ENCODE measurements around the gene CREB5.

Gene CREB5

DNA sequence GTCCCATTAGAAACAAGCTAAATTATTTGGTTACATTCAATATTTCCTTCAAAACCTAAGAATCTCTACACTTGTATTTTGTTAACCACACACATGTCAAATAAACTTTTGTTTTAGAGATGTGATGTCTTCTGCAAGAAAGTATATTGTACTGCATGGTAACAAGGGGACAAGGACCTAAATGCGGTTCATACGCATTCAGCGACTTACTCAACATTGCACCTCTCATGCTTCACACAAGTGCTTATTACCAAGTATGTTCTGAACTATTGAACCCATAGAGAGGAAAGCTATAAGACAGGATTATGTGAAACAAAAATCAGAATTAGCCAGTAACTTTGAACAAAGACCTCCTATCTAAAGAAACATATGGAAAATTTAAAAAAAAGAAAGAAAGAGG is 68.3 kb downstream of the CREB5 start:
- DNase-seq (ENCODE audit: low read depth) = no peak

DNA sequence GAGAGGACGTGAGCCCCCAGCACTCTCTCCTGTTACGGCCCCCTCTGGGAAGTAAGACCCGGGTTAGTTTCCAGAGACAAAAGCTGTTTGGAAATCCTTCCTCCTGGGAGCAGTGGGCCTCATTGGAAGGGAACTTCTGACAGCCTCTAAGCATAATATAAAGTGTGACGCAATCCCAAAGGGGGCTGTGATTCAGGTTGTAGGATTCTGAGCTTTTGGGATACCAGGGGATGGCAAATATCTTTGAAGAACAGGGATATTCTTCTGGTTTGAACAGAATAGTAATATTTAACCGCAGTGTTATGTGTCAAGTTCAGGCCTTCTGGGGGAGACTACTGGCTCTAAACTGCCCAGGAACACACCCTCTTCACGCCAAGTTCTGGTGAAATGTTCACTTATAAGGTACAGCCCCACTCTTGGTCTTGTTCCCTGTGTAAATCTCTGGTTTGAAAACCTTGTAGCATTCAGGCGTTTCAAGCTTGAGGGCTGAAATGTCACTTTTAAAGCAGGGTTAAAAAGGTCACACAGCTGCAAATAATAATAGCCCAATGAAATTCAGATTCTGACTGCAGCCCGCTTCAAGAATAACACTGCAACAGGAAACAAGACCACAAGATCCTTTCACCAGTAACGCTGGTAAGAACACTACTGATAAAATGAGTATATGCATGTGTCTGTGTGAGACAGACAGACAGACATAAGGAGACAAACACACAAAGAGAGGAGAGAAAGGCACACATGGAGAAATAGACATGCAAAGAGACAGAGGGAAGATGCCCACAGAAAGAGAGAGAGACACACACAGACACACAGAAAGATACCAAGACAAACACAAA is 69.0 kb downstream of the CREB5 start:
- DNase-seq (ENCODE audit: low read depth) = no peak

GRCh38 chr7:28483112-28483511 is 70.8 kb downstream of the CREB5 start:
- DNase-seq (ENCODE audit: low read depth) = no peak

GRCh38 chr7:28483908-28484605 is 71.7 kb downstream of the CREB5 start:
- DNase-seq (ENCODE audit: low read depth) = no peak

- no peak for DNase-seq (ENCODE audit: low read depth)
Observed at GRCh38 chr7:28484606-28484935, 72.3 kb downstream of the CREB5 start.

DNA sequence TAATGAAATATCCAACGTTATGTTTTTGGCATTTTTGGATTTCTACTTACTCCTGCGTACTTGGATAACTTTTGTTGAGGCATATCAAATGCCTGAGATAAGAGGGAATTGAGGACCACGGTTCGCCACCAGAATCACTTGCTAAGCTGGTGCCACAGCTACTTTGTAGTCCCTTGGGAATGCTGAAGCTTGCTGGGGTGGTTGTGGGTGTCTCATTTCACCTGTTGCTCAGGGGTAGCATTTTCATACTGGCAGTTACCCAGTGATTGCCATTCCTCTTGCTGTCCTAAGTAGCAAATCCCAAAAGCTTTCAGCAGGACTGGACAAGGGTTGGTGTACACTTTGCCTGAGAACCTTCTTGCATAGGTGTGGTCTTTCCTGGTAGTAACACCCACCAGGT is 75.2 kb downstream of the CREB5 start:
- no peak for DNase-seq (ENCODE audit: low read depth)

DNA sequence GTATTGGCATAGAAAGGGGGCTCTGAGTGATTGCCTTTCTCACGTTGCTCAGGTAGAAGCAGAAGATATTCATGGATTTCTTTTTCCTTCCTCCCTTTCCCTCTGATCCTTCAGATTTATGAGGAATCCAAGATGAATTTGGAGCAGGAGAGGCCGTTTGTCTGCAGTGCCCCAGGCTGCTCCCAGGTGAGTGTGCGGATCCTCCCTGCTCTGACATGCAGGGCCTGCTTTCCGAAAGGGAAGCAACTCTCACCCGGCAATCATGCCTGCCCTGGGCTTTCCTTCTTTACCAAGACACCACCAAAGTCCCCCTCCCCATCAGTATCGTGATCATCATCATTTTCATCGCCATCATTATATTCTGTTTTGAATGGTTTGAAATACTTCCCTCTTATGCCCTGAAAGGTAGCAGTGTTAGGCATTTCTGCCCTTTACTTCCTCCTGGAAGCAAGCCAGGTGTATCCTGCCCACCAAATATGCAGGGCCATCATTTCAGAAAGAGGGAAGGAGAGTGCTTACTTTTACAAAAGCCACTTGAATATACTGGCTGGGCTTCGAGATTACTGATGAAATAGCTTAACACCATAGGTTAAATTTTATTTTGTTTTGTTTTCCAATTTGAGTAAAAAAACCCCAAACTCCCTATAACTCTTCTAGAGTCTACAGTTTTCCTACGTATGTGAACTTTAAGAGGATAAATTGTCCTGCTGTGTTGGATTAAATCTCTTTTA is 75.9 kb downstream of the CREB5 start:
- DNase-seq (ENCODE audit: low read depth) = no peak

- DNase-seq (ENCODE audit: low read depth) = no peak
Observed at GRCh38 chr7:28490831-28491230, 78.5 kb downstream of the CREB5 start.

DNA sequence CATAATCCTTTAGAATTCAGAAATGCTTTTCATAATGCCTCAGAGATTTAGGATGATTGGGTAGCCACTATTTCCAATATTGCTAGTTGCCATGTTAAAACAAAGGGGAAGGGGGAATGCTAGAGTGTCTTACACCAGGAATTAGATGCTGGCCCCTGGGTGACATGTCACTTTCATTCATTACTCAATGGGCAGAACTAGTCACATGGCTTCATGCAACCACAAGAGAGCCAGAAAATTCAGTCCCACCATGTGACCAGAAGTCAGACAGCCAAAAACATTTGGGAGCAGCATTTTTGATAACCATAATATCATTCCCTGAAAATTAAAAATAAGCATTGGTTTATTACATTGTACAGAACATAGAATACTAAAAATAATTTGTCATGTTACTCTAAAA is 81.2 kb downstream of the CREB5 start:
- DNase-seq (ENCODE audit: low read depth) = no peak

DNA sequence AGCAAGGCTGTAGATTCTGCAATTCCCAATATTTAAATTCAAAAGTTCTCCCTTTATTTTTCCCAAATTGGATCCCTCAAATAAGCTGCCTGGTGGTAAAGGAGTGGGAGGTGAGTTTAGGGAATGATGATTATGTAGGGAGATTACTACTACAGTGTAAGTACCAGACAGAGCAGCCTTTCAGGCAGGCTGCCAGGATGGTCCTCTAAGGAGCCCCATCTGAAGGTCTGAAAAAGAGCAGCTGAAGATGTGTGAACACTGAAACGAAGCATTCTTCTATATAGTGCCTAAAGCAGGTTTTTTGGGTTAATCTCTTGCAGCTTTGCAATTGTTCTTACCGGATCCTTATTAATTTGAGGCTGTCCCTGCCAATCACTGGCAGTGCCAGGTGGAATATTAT is 84.7 kb downstream of the CREB5 start:
- DNase-seq (ENCODE audit: low read depth) = no peak

DNA sequence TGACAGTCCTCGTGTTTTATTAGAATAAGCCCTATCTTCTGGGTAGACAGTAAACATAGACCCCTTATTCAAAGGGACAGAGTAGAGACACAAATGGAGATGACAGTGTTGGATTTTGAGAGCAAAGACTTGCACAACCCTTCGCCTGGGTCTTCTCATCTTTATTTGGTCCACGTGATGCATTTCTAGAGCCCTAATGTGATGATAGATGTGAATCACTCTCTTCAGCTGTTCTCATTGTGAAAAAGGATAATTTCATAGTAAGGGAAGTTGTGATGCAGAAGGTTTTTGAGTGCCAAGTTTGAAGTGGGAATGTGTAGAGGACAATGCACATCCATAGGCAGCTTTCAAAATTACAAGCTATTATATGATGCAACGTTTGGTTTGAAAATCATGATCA is 86.3 kb downstream of the CREB5 start:
- DNase-seq (ENCODE audit: low read depth) = no peak

DNA sequence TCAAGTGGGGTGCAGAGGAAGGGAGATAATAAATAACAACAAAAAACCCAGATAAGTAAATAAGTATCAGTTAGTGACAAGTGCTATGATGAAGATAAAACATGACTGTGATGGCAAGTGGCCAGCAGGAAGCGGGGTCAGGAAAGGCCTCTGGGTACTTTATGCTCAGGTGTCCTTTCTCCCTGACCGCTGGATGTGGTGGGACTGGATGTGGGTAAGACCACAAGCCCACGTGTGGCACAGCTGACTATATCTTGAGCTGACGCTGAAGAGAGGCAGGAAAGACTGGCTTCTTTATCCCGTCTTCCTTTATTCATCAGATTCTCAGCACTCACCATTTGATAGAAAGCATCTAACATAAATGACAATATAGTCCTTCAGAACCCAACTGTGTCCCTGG is 87.8 kb downstream of the CREB5 start:
- no peak for DNase-seq (ENCODE audit: low read depth)

GRCh38 chr7:28502408-28502807 is 90.1 kb downstream of the CREB5 start:
- no peak for DNase-seq (ENCODE audit: low read depth)

DNA sequence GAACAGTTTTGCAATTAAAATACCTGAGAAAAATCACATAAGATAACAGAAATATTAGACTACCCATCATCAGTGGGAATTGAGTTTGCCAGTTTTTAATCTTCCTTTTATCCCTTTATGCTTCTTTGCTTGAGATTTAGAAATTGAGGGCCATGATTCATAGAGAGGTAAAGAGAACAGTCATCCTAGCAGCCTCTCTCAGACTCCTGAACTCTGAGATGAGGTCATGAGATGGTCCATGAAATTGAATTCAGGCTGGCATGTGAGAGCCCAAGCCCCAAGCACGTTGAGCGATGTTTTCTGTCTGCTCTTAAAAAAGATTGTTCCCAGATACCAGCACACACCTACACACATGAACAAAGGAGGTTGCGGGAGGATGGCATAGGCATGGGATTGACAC is 91.1 kb downstream of the CREB5 start:
- DNase-seq (ENCODE audit: low read depth) = no peak

GRCh38 chr7:28505014-28505413 is 92.7 kb downstream of the CREB5 start:
- DNase-seq (ENCODE audit: low read depth) = no peak

DNA sequence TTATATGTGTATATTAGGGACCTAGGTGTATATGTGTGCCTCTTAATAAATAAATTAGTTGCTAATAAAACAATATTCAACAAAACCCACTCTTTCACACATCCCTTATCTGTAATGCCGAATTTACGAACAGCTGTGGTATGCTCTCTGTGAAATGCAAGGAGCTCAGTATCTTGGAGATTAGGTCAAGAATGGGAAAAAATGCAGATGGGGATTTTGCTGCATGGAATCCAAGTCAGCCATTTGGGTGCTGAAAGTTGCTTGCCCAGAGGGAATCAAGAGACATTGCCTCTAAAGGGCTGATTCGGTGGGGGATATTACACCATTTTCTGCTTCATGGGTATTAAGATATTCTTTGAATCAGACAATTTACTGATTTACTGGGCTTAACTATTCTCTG is 93.5 kb downstream of the CREB5 start:
- no peak for DNase-seq (ENCODE audit: low read depth)

DNA sequence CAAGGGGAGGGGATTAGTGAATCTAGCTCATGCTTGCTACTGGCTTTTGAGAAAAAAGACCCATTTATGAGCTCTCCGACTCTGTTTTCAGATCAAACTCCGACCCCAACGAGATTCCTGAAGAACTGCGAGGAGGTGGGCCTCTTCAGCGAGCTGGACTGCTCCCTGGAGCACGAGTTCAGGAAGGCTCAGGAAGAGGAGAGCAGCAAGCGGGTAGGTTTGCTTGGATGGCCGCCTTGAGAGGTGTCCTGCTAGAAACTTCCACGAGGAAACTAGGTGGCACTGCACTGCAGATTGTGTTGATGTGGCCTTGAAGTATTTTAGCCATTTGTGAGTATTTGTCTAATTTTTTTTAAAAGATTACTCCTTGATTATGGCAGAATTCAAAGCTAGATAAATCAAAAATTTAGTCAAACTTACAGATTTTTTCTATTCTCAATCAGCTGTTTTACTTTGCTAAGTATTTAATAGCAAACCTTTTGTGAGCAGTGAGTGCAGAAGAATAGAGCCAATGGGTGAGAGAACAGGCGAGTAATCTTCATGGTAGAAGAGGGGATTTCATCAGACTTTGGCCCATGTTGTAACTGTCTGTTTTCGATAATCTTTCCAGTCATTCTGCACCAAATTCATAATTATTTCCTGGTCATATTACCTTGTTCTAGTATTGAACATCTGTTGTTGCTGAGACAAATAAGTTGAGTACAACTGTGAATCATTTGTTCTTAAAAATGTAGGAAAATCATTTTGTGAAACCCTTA is 95.4 kb downstream of the CREB5 start:
- DNase-seq (ENCODE audit: low read depth) = no peak

DNA sequence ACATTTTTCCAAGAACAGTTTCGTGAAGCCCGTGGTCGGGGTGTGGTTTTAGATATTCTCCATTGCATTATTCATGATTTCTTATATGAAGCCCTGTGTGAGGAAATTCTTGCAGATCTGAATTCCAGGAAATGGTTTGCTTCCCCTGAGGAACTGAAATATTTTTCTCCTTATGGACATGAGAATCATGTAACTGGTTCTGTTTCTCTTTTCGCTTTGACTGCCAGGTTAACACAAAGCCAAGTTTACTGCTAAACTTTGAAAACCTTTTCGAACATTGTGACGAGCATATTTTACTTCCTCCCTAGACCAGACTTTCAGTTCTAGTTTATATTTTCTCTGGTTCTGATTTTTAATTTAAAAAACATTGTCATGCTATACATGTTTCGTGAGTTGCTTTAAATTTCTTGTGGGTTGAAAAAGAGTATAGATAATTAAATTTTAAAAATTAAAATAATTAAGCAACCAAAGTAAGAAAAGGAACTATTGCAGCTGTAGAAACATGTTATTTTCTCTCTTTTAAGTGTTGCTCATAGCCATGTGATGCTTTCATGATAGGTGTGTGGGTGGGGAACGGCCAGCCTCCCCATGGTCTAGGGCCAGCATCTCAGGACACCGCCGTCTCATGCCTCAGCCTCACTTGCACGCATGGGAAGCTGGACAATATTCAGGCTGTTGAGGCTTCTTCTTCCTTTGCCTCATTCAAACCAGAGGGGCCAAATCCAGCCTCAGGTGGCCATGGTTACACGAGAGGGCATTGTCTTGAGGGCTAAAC is 97.1 kb downstream of the CREB5 start:
- DNase-seq (ENCODE audit: low read depth) = no peak

DNA sequence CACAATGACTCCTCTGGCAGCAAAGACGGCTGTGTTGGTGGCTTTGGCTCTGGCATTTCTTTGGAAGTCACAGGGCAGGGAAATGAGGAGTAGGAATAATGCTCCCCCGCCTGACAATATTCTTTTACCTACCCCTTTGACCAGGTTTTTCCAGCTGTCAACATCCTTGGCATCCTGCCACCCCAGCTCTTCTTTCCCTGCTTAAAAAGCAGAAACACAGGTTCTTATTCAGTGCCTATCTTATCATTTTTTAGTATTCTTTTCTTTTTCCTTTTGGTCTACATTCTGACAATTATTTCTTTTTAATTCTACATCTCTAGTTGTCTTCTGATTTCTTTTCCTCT is 97.7 kb downstream of the CREB5 start:
- DNase-seq (ENCODE audit: low read depth) = no peak

- DNase-seq (ENCODE audit: low read depth) = no peak
Observed at GRCh38 chr7:28512668-28513440, 100.5 kb downstream of the CREB5 start.
